Rectal smooth muscle tissue (tissue), 1 donor: Measurements from ENCODE around the gene TENM4.

Source experiments
- H3K27ac ChIP-seq: one replicate; pipeline ENCODE4 v1.7.0; 2013; ENCODE audit warnings: low read depth, low read length, inconsistent platforms
- H3K27me3 ChIP-seq: one replicate; pipeline ENCODE4 v1.7.0; 2013; ENCODE audit warnings: low read length; ENCODE audit not compliant: control insufficient read depth, insufficient read depth
- H3K36me3 ChIP-seq: one replicate; pipeline ENCODE4 v1.7.0; 2013; ENCODE audit warnings: low read length; ENCODE audit not compliant: control insufficient read depth, insufficient read depth
- H3K4me1 ChIP-seq: one replicate; pipeline ENCODE4 v1.7.0; 2013; ENCODE audit warnings: low read length; ENCODE audit not compliant: control insufficient read depth, insufficient read depth
- H3K4me3 ChIP-seq: one replicate; pipeline ENCODE4 v1.7.0; 2013; ENCODE audit warnings: low read length
- H3K9ac ChIP-seq: one replicate; pipeline ENCODE4 v1.7.0; 2013; ENCODE audit warnings: low read length

Gene TENM4

DNA sequence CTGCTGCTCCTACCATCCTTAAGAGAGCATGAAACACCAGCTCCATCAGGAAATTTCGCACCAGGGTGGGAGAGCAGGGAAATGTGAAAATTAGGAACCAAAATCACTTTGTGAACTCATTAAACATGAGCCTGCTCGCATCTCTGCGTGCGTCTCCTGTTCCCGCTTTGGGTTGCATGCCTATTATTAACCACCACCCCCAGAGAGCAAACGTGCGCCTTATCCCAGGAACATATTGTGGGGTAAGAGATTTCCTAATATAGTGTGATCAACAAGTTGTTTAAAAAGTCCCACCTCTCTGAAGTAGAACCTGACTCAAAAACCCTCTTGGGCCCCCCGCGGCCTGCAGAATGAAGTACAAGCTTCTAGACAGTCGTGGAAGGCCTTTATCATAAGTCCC, 115.0 kb downstream of the TENM4 start:
- Histone ChIP-seq H3K36me3 (no peaks in the 10 kb centered on the region), H3K27me3 (no peaks in the 10 kb centered on the region), H3K9ac (no peak overlapping the region), H3K4me3 (no peak overlapping the region), H3K27ac (no peak overlapping the region), H3K4me1 (no peaks in the 10 kb centered on the region)

DNA sequence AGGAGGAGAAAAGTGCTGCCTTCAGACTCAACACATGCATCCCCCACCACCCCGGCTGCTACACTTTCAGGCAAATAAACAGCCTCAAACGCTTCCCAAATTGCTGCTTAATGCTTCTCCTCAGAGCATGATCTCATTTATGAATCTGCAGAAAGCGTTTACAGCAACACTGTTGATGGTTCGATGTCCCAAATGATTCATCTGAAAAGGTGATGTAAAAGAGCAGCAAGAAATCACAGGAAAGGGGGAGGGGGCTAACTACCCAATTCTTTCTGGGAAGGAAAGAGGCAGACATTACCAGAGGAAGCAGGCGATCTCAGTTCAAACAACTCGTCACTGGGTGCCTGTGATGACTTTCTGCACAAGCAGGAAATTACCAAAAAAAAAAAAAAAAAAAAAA, 119.6 kb downstream of the TENM4 start:
- Histone ChIP-seq H3K27me3 (no peaks in the 10 kb centered on the region), H3K9ac (no peak overlapping the region), H3K36me3 (no peaks in the 10 kb centered on the region), H3K27ac (no peak overlapping the region), H3K4me1 (no peaks in the 10 kb centered on the region), H3K4me3 (no peak overlapping the region)

DNA sequence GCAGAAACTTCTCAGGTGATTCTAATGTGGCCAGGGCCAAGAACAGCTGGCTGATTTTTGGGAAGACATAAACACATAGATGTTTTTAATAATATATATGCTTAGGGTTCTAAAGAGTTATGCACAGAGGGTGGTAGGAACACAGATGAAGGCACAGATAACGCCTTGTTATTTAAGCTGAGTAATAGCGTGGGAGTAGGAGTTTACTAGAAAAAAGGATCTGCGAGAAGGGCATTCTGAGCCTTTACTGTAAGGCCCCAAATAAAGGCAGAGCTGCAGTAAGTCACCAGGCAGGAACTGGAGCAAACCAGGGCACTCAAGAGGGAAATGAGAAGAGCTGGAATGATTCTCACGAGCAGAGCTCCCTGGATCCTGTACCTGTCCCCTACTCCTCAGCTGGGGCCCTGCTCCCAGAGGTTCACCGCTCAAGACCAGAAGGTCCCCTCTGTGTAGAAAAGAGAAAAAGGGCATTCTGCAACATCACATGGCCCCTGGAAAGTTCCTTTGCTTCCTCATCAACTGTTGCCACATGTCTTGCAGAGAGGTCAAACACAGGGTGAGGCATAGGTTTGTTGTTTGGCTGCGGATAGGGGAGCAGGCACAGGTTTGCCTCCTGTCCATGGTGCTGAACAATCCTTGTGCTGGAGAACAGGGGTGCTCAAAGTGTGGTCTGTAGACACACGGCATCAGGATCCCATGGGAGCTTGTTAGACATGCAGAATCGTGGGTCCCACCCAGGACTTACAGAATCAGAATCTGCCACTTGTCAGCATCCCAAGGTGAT, 125.7 kb downstream of the TENM4 start:
- no peak overlapping the region for H3K9ac ChIP-seq
- H3K36me3 ChIP-seq: no peaks in the 10 kb centered on the region
- no peak overlapping the region for H3K4me3 ChIP-seq
- no peak overlapping the region for H3K27ac ChIP-seq
- H3K27me3 ChIP-seq: no peaks in the 10 kb centered on the region
- no peaks in the 10 kb centered on the region for H3K4me1 ChIP-seq

DNA sequence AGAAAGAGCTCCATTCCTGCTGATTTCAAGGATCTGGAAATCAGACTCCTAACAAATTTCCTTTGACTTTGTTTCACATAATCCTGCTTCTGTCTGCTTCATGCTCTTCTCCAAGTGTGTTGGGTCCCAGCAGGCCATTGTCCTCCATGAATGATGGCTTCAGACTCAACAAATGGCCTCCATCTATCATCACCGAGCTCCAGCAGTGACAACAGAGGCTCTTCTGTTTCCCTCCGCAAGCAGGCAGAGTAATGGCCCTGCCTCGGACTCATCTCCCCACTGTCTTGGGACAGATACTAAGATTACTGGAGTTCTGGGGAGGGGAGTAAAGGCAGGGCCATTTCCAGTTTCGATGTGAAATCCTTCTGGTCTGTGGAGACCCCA, 127.3 kb downstream of the TENM4 start:
- H3K36me3 ChIP-seq: no peaks in the 10 kb centered on the region
- H3K27ac ChIP-seq: no peak overlapping the region
- H3K4me1 ChIP-seq: no peaks in the 10 kb centered on the region
- no peaks in the 10 kb centered on the region for H3K27me3 ChIP-seq
- no peak overlapping the region for H3K9ac ChIP-seq
- no peak overlapping the region for H3K4me3 ChIP-seq

DNA sequence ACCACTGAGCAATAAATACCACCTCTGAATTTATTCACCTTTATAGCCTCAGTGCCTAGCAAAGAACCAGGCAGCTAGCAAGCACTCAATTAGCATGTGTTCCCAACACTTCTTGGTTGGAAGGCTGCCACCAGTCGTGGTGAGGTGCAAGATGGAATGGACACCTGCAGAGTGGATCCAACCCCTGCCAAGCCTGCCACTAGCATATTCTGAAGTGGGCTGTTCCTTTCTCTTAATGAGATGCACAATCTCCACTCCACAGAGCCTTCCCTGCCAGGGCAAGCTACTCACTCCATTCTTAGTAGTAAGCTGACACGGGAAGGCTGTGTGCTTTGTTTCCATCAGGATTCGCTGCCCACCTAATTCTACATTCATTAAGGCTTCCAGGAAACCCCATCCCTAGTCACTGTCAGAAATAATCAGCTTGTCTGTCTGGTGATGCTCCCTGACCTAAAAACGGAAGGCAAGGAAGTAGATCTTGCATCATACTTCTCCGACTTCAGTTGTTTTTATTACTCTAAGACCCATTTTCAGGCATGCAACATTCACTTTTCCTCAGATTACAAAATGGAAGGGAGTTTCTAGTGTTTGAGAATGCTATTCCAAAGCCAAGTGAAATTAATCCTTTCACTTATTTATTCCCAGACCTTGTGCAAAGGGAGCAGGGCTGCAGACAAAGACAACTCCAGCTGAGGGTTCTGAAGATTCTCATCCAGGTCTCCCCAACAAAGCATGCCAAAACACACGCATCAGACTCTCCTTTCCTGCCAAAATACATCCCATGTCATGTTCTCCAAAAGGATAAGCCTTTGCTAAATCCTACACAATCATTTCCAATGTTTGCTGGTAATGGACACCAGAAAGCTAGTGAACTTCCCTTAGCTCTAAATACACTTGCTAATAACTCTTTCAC, 128.0 kb downstream of the TENM4 start:
- Histone ChIP-seq H3K4me1 (no peaks in the 10 kb centered on the region), H3K4me3 (no peak overlapping the region), H3K36me3 (no peaks in the 10 kb centered on the region), H3K9ac (no peak overlapping the region), H3K27me3 (no peaks in the 10 kb centered on the region), H3K27ac (no peak overlapping the region)

DNA sequence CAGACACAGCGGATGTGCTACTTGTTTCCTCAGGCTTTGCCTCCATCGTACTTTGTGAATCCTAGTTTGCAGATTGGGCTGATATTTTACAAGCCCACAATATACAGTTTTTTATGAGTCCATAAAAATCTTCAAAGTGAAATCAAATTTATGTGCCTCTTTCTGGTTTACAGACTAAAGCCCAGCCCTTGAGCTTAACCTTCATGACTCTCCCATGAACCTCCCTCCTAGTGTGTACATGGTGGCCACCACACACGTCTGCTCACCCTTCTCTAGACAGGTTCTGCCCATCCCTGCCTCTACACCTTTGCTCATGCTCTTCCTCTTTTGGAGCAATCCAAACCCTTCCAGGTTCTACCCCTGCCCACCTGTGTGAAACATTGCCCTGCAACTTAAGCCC, 129.4 kb downstream of the TENM4 start:
- Histone ChIP-seq H3K9ac (no peak overlapping the region), H3K4me3 (no peak overlapping the region), H3K4me1 (no peaks in the 10 kb centered on the region), H3K27ac (no peak overlapping the region), H3K36me3 (no peaks in the 10 kb centered on the region), H3K27me3 (no peaks in the 10 kb centered on the region)

DNA sequence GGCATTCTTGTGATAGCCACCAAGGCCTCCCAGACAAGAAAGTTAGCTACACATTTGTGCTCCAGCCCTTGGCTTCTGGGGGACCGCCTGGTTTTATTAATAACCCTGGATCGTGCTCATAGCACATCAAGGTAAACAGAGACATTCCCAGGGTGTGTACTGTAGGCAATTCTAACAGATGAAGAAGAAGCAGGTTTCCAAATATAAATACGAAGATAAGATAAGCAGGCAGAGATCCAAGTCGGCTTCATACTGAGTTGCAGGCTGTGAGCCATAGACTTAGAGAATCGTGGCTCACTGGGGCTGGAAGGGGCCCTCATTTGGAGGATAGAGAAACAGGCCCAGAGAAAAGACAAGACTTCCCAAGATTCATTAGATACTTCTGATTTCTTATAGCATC, 131.4 kb downstream of the TENM4 start:
- Histone ChIP-seq H3K27ac (no peak overlapping the region), H3K9ac (no peak overlapping the region), H3K4me1 (no peaks in the 10 kb centered on the region), H3K27me3 (no peaks in the 10 kb centered on the region), H3K4me3 (no peak overlapping the region), H3K36me3 (no peaks in the 10 kb centered on the region)

DNA sequence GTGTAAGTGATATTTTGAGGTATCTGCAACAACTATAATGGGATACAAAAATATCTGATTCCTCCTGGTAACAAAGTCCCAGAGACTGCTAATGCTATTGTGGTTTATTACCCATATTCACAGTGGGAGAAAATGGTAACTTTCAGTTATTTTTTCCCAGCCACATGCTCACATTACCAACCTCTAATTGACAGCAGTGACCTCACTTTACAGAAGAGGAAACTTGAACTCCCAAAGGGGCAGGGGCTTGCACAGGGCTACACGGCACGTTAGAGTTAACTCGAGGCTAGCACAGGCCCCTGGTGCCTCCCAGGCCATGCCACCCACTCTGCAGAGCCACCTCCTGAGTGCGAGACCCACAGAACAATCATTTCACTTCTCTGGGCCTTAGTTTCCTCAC, 132.4 kb downstream of the TENM4 start:
- Histone ChIP-seq H3K27ac (no peak overlapping the region), H3K4me1 (no peaks in the 10 kb centered on the region), H3K9ac (no peak overlapping the region), H3K4me3 (no peak overlapping the region), H3K27me3 (no peaks in the 10 kb centered on the region), H3K36me3 (no peaks in the 10 kb centered on the region)

DNA sequence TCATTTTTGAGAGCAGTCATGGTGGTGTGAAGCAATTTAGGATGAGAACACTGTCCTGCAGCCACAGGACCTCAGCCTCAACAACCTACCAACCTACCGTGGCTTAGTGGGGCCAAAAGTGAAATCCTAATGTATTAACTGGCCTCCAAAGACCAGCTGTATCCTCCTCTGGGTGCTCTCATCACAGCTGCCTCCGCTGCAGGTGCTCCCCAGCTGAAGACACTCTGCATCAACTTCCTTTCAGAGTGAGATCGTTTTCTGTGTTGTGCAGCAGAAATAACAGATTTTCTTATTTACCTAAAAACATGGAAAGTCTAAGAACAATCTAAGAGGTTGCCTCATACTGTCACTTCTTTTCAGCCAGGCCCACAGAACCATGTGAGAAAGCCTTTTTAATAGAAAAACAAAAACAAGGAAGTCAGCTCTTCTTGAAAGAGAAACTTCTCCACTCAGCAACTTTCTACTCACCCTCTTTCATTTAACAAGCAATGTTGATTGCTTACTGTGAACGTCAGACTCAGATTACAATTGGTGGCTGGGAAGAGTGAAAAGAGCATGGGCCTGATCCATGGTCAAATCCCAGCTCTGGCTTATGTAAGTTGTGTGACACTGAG, 136.1 kb downstream of the TENM4 start:
- Histone ChIP-seq H3K4me1 (no peaks in the 10 kb centered on the region), H3K27ac (no peak overlapping the region), H3K4me3 (no peak overlapping the region), H3K9ac (no peak overlapping the region), H3K27me3 (no peaks in the 10 kb centered on the region), H3K36me3 (no peaks in the 10 kb centered on the region)

DNA sequence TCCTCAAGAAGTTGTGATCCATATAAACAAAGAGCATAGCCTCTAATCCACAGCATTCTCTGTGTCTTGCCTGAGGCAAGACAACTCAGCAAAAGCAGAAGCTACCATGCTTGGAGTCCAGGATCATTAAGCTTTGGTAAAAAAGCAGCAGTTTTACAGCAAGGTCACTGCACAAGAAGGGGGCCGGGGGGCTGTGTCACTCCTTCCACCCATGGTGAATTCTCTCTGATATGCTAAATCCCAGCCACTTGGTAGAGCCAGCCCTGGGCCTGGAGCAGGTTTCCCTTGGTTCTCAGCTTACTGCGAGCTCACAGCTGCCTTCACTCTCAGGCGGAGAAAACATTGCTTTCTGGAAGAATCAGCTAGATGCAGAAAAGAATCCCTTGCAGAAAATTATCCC, 144.7 kb downstream of the TENM4 start:
- H3K4me3 ChIP-seq: no peak overlapping the region

DNA sequence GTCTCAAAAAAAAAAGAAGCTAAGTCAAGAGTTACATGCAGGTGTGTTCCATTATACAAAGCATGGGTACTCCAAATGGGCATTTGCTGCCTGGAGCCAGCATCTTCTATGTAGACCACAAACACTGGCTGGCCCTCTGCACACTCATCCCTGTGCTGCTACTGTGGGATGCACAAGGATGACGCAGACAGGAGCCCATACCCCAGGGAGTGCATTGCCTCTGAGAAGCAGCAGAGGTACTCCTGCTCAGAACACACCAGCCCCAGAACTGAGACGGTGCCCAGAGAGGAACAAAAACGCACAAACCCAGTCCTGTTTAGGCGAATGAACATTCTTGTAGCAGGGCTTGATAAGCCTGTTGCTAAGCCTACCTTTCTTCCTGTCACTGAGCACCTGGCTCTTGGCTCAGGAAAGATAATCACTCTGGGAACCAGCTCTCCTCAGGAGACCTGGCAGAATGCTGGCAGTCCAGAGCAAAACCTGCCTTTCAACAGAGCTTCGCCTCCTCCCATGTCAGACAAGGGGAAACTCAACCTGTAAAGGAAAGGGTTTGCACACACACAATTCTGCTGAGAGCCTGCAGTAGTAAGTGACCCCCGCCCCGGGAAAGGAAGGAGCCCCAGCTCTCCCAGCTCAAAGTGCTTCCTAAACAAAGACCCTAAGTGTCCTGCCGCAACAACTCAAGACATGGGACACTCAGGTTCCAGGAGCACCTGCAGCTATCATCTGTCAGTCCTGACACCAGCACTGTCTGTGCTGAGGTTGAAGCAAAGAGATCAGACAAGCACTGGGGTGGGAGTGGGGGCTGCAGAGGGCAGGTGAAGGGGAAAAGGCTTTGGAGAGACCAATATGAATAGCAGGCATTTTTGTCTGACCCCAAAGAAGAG, 145.7 kb downstream of the TENM4 start:
- no peak overlapping the region for H3K27ac ChIP-seq
- H3K9ac ChIP-seq: no peak overlapping the region
- no peaks in the 10 kb centered on the region for H3K36me3 ChIP-seq
- no peaks in the 10 kb centered on the region for H3K27me3 ChIP-seq
- H3K4me3 ChIP-seq: no peak overlapping the region
- H3K4me1 ChIP-seq: no peaks in the 10 kb centered on the region

More for the DNA sequence above, 144.7 kb downstream of the TENM4 start:
- no peak overlapping the region for H3K27ac ChIP-seq
- no peaks in the 10 kb centered on the region for H3K36me3 ChIP-seq
- no peaks in the 10 kb centered on the region for H3K27me3 ChIP-seq
- H3K9ac ChIP-seq: no peak overlapping the region
- no peaks in the 10 kb centered on the region for H3K4me1 ChIP-seq

DNA sequence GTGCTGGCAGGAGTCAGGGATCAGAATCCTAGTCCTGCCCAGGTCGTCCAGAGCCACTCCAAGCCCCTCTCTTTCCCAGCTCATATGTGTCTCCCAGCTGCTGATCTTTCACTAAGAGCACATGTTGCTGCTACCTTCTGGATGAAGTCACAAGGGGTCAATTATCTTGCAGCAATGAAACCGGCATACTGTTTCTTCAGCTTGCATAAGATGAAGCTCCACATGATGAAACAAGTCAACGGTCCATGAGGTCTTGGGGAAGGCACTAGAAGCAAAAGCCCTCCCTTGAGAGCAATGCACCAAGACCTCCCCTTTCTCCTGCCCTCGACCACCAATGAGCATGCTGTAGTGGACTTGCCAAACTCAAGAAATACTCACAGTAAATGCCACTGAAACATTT, 148.9 kb downstream of the TENM4 start:
- H3K36me3 ChIP-seq: no peaks in the 10 kb centered on the region
- no peak overlapping the region for H3K27ac ChIP-seq
- H3K27me3 ChIP-seq: no peaks in the 10 kb centered on the region
- H3K4me1 ChIP-seq: no peaks in the 10 kb centered on the region
- H3K9ac ChIP-seq: no peak overlapping the region
- no peak overlapping the region for H3K4me3 ChIP-seq
